Measurements from ENCODE around the gene ZNF319. TPM values are rescaled to one million over a fixed set of nuclear protein-coding genes. Genes with fewer than 3 reads are reported as not detected.

The ZNF319 gene
- total RNA-seq, 4 donors from 2014 or later = 8.1 to 12.1 (median 8.6) TPM

DNA sequence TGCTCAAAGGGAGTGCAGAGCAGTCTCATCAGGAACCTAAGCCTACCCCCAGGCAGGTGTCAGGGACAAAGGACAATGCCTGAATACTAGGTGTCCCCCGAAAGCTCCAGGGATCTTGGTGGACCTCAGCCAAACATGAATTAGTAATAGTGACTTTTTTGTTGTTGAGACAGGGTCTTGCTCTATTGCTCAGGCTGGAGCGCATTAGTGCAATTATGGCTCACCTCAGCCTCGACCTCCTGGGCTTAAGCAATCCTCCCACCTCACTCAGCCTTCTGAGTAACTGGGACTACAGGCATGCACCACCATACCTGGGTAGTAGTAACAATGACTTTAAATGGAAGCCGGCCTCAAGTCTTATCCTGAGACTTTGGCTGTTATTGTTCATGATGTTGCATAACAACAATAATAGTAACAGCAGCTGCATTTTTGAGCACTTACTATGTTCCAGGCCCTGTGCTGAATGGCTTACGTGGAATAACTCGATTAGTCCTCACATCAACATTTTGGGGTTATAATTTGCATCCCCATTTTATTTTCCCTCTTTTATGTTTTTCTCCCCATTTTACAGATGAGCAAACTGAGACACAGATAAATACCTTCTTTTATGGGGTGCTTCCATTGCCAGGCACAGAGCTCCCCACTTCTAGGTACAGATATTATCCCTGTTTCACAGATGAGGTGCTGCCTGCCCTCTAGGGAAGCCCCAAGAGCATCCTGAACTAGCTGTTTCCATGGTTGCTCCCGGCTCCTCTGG lies 49.1 kb downstream of the ZNF319 start:
- intact Hi-C loops (cut with DNase I; ENCODE audit: low total_unique reads) = no loop called here
- DNase-seq (ENCODE audit: low spot score in 2 of 2) = no peak
- WGBS, 2 donors = 86 to 87% methylated on average over 7 of the region's 7 CpGs
- H3K4me3 ChIP-seq (ENCODE audit: low read depth, poor library complexity, severe bottlenecking) = no peak overlapping the region
- TF ChIP-seq, protein P1, sequence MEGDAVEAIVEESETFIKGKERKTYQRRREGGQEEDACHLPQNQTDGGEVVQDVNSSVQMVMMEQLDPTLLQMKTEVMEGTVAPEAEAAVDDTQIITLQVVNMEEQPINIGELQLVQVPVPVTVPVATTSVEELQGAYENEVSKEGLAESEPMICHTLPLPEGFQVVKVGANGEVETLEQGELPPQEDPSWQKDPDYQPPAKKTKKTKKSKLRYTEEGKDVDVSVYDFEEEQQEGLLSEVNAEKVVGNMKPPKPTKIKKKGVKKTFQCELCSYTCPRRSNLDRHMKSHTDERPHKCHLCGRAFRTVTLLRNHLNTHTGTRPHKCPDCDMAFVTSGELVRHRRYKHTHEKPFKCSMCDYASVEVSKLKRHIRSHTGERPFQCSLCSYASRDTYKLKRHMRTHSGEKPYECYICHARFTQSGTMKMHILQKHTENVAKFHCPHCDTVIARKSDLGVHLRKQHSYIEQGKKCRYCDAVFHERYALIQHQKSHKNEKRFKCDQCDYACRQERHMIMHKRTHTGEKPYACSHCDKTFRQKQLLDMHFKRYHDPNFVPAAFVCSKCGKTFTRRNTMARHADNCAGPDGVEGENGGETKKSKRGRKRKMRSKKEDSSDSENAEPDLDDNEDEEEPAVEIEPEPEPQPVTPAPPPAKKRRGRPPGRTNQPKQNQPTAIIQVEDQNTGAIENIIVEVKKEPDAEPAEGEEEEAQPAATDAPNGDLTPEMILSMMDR (IDR thresholded peaks at IDR 0.05) = no peak
- TF ChIP-seq POLR2A (IDR thresholded peaks at IDR 0.05) = no peak

DNA sequence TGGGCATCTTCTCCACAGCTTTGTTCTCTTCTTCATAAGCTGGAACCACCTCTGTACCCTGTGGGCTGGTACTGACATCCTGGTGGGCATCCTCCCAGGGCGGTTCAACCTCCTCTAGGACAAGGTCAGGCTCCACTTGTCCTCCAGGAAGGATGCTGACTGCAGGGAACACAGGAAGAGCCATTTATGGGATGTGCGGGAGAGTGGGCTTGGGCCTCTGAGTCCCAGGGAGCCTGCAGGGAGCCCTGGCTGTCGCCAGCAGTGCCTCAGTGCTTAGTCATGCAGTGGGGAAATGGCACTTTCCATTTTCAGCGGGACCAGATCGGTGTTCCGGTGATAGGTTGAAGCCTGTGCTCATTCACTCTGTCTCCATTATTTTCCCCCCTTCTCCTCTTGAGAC lies 50.1 kb downstream of the ZNF319 start:
- no peak overlapping the region for H3K4me3 ChIP-seq (ENCODE audit: low read depth, poor library complexity, severe bottlenecking)
- no peak for DNase-seq (ENCODE audit: low spot score in 2 of 2)
- TF ChIP-seq, protein P1 (IDR thresholded peaks at IDR 0.05) = no peak
- no peak for TF ChIP-seq POLR2A (IDR thresholded peaks at IDR 0.05)
- intact Hi-C loops (cut with DNase I; ENCODE audit: low total_unique reads) = no loop called here
- 59 to 62% methylated on average over 6 of the region's 6 CpGs for WGBS, 2 donors

DNA sequence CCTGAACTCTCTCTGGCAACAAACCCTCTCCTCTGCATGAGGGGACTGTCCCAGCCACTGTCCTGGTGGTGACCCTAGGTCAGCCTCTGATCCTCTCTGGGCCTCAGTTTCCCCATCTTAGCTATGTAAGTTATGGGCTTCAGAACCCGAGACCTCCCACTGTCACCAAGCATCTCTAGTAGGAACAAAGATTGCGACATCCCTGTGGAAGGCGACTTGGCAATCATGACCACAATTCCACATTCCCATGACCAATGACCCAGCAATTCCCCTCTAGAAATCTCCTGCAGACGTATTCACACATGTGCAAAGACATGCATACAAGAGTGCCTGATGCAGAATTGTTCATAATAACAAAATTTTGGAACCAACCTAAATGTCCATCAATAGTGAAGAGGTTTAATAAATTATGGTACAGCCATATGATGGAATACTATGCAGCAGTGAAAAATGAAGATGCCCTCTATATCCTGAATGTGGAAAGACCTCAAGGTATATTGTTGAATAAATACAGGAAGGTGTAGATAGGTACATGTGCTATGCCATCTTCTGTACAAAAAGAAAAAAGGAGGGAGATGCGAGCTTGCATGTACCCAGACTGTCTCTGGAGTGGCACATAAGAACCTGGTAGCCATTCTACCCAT lies 50.8 kb downstream of the ZNF319 start:
- no peak for DNase-seq (ENCODE audit: low spot score in 2 of 2)
- no peak overlapping the region for H3K4me3 ChIP-seq (ENCODE audit: low read depth, poor library complexity, severe bottlenecking)
- WGBS, 2 donors = 80 to 84% methylated on average over 5 of the region's 5 CpGs
- no peak for TF ChIP-seq POLR2A (IDR thresholded peaks at IDR 0.05)
- TF ChIP-seq, protein P1 (IDR thresholded peaks at IDR 0.05) = no peak
- intact Hi-C loops (cut with DNase I; ENCODE audit: low total_unique reads) = no loop called here

DNA sequence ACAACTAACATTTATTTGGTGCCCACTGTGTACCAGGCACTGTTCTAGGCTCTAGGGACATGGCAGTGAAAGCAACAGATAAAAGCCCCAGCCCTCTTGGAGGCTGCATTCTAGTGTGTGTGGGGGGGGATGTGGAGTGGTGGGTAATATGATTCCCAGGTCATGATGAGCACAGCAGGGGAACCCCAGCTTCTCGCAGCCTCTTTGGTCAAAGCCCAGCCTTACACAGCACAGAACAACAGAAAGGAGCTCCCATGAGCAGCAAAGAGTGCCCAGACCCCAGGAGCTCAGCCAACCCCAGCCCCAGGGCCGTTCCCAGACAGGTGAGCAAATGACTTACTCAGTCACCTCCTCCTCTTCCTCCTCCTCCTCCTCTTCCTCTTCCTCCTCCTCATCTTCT lies 51.5 kb downstream of the ZNF319 start:
- WGBS, 2 donors = 27 to 36% methylated on average over 2 of the region's 2 CpGs
- no peak for DNase-seq (ENCODE audit: low spot score in 2 of 2)
- TF ChIP-seq, protein P1 (IDR thresholded peaks at IDR 0.05) = no peak
- no peak for TF ChIP-seq POLR2A (IDR thresholded peaks at IDR 0.05)
- no peak overlapping the region for H3K4me3 ChIP-seq (ENCODE audit: low read depth, poor library complexity, severe bottlenecking)
- intact Hi-C loops (cut with DNase I; ENCODE audit: low total_unique reads) = no loop called here

GRCh38 chr16:57948027-57948426 lies 52.4 kb downstream of the ZNF319 start:
- TF ChIP-seq POLR2A (IDR thresholded peaks at IDR 0.05) = no peak
- TF ChIP-seq, protein P1 (IDR thresholded peaks at IDR 0.05) = no peak
- no peak for DNase-seq (ENCODE audit: low spot score in 2 of 2)
- 89 to 92% methylated on average over 5 of the region's 5 CpGs for WGBS, 2 donors
- intact Hi-C loops (cut with DNase I; ENCODE audit: low total_unique reads) = no loop called here
- H3K4me3 ChIP-seq (ENCODE audit: low read depth, poor library complexity, severe bottlenecking) = no peak overlapping the region
